ENCODE results near the gene ADAMTS16. TPM values are rescaled to one million over a fixed set of nuclear protein-coding genes. Genes with fewer than 3 reads are reported as not detected.

Gene ADAMTS16
- total RNA-seq (1 to 10 TPM in 1 of 9 donors, under 1 TPM in 2, not detected in 6; 0.05 to 4.7 (median 0.16) TPM), polyA plus RNA-seq (not detected)
- long read RNA-seq, donor 1 = 0 reads
- long read RNA-seq, donor 2 = 0 reads
- long read RNA-seq, donor 3 = 0 reads

- intact Hi-C loops (cut with DNase I) = loop anchor here in 8 of 10 donors (2.0 to 10.0 kb wide), 8 partner anchors 255 to 279 kb away; no protein-coding TSS in a partner anchor
- TF ChIP-seq CTCF (IDR thresholded peaks at IDR 0.05) (no peak), POLR2A (IDR thresholded peaks at IDR 0.05) (no peak)
- Histone ChIP-seq H3K9me3 (no peaks in the 10 kb centered on the region), H3K4me1 (peaks cover 3 to 22% (median 8%) of the 10 kb centered on the region in 12 donors), H3K27me3 (peaks cover 15 to 38% (median 26%) of the 10 kb centered on the region in 9 donors), H3K4me3 (peak within 1 kb of the TSS in 10 of 12 donors; percentile 7 to 40 (median 35)), H3K27ac (no peak within 1 kb of the TSS), H3K36me3 (no peaks in the 10 kb centered on the region)
- DNase-seq (no peak), ATAC-seq (peak in 1 of 4 donors; percentile 36)
- 1 to 3% (median 1%) methylated on average over 18 to 76 of the region's 76 CpGs for WGBS, 4 donors
Measured at GRCh38 chr5:5139777-5140478, at the start of gene ADAMTS16. Gene ADAMTS16, plus strand, starts transcription at chr5:5140330. Its CDS starts 138 bp downstream, at chr5:5140468.

- no peak overlapping the region for H3K4me3 ChIP-seq
- ATAC-seq (no peak), DNase-seq (no peak)
- no peaks in the 10 kb centered on the region for H3K36me3 ChIP-seq
- no peak overlapping the region for H3K27ac ChIP-seq
- H3K9me3 ChIP-seq = peaks cover 0 to 6% (median 0%) of the 10 kb centered on the region in 12 donors
- WGBS, 4 donors = 0 to 38% (median 20%) methylated on average over 1 of the region's 1 CpG
- no peak for TF ChIP-seq CTCF (IDR thresholded peaks at IDR 0.05)
- TF ChIP-seq POLR2A (IDR thresholded peaks at IDR 0.05) = no peak
- intact Hi-C loops (cut with DNase I) = no loop called here
- no peaks in the 10 kb centered on the region for H3K4me1 ChIP-seq
- no peaks in the 10 kb centered on the region for H3K27me3 ChIP-seq
Measured at GRCh38 chr5:5092149-5092548, 48.0 kb upstream of the ADAMTS16 start.

GRCh38 chr5:5100635-5101034 is 39.5 kb upstream of the ADAMTS16 start:
- ATAC-seq = no peak
- no peak for TF ChIP-seq CTCF (IDR thresholded peaks at IDR 0.05)
- no peak for TF ChIP-seq POLR2A (IDR thresholded peaks at IDR 0.05)

GRCh38 chr5:5101676-5102075 is 38.5 kb upstream of the ADAMTS16 start:
- Histone ChIP-seq H3K4me1 (no peaks in the 10 kb centered on the region), H3K36me3 (no peaks in the 10 kb centered on the region), H3K27ac (no peak overlapping the region), H3K4me3 (no peak overlapping the region), H3K9me3 (peaks cover 0 to 11% (median 0%) of the 10 kb centered on the region in 12 donors), H3K27me3 (no peaks in the 10 kb centered on the region)
- DNase-seq (no peak), ATAC-seq (no peak)
- intact Hi-C loops (cut with DNase I) = no loop called here
- TF ChIP-seq CTCF (IDR thresholded peaks at IDR 0.05) (no peak), POLR2A (IDR thresholded peaks at IDR 0.05) (no peak)
- 50 to 59% (median 53%) methylated on average over 2 of the region's 2 CpGs for WGBS, 4 donors

More at GRCh38 chr5:5100635-5101034, 39.5 kb upstream of the ADAMTS16 start:
- no peak for DNase-seq
- Histone ChIP-seq H3K4me1 (no peaks in the 10 kb centered on the region), H3K27ac (no peak overlapping the region), H3K9me3 (peaks cover 0 to 11% (median 0%) of the 10 kb centered on the region in 12 donors), H3K36me3 (no peaks in the 10 kb centered on the region), H3K27me3 (no peaks in the 10 kb centered on the region), H3K4me3 (no peak overlapping the region)
- WGBS, 4 donors = 67 to 79% (median 72%) methylated on average over 4 of the region's 4 CpGs
- intact Hi-C loops (cut with DNase I) = no loop called here
